ENCODE results near the gene AFMID.
"Not testable (repeated sequence)": the region's sequence is repeated elsewhere in the genome, so short reads cannot be mapped to it uniquely, and the experiment has no call there.

The AFMID gene, protein sequence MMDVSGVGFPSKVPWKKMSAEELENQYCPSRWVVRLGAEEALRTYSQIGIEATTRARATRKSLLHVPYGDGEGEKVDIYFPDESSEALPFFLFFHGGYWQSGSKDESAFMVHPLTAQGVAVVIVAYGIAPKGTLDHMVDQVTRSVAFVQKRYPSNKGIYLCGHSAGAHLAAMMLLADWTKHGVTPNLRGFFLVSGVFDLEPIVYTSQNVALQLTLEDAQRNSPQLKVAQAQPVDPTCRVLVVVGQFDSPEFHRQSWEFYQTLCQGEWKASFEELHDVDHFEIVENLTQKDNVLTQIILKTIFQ

DNA sequence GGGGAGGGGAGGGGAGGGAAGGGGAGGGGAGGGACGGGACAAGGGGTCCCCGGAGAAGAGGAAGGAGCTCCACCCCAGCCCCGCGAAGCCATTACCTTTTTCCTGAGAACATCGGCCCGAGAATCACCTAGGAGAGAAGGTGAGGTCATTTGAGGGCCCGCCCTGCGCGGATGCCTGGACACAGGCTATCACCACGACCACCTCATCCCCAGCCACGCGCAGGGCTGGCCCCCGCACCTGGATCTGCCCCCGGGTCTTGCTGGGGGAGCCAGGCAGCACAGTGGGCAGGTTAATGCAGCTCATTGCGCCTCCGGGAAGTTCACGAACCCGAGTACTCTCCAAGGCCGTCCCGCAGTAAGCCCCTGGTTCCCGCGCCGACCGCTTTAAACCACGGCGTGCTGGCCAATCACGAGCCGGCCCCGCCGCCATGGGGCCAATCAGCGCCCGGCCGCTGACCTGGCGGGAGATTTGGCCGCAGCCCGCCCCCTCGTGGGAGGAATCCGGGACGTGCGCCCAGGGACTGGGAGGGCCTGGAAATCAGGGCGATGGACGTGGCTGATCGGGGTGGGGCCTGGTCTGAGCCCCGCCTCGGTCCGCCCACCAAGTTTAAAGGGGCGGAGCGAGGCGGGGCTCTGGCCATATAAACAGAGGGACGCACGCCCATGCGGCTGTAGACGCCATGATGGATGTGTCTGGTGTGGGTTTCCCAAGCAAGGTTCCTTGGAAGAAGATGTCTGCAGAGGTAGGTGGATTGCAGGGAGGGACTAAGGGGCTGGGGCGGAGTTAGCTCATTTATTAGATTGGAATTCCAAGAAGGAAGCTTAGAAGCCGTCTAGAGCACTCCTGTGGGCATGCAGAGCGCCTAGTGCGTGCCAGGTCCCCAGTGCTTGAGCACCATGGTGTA, at the start of gene AFMID, which contains the start of gene TK1:
Gene AFMID, plus strand, starts transcription at position 671 of the 904 bp plus-strand sequence. Its CDS starts 9 bp downstream, at position 680.
Gene TK1, minus strand, starts transcription at position 361 of the 904 bp plus-strand sequence. Its CDS starts 58 bp downstream, at position 303.
- no peak for FAIRE-seq

DNA sequence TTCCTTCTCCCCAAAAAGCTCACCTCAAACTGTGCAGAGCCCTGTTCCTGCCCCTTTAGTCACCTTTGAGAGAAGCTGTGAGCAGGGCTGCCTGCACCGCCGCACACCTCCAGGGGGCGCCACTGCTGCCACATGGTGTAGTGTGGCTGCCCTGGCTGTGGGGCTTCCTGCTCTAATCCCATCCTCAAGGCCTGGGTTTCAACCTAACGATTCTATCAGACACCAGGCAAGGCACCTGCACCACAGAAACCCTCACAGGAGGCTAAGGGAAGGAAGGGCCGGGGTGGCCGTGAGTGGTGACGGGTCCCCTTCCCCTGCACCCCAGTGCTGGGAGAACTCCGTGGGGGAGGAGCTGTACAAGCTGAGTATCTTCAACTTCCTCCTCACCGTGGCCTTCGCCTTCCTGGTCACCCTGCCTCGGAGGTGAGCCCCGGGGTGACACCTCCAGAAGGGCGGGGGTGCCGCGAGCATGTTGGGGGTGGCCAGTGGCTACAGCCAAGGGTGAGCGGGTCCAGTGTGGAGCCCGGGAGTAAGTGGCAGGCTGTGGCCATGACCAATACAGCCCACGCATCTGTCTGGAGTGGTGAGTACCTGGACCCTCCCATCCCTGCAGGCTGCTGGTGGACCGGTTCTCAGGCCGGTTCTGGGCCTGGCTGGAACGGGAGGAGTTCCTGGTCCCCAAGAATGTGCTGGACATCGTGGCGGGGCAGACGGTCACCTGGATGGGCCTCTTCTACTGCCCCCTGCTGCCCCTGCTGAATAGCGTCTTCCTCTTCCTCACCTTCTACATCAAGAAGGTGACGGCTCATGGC, 49.6 kb upstream of the AFMID start:
- no peak for FAIRE-seq

DNA sequence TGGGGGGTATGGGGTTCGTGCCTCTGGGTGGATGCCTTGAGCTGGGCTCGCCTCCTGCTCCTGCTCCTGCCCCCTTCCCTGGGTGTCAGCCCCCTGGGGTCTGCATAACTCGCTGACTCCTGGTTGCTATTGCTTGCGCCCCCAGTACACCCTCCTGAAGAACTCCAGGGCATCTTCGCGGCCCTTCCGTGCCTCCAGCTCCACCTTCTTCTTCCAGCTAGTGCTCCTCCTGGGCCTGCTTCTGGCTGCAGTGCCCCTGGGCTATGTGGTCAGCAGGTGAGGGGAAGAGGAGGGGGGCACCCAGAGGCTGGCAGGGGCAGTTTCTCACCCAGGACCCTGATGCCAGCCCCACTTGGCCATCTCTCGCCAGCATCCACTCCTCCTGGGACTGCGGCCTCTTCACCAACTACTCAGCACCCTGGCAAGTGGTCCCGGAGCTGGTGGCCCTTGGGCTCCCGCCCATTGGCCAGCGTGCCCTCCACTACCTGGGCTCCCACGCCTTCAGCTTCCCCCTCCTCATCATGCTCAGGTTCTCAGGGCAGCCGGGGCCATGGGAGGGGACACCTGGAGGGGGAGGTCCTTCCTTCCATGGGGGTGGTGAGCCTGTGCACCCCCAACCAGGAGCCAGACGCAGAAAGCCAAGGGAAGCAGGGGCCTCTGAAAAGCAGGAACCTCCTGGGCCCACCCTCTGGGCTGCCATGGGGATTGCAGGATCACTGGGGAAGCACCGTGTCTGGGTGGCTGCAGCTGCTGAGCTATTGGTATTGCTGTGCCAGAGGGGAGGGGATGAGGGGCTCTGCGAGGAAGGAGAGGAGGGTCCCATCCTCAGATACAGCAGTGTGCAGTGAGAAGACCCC, 48.7 kb upstream of the AFMID start:
- FAIRE-seq = no peak

DNA sequence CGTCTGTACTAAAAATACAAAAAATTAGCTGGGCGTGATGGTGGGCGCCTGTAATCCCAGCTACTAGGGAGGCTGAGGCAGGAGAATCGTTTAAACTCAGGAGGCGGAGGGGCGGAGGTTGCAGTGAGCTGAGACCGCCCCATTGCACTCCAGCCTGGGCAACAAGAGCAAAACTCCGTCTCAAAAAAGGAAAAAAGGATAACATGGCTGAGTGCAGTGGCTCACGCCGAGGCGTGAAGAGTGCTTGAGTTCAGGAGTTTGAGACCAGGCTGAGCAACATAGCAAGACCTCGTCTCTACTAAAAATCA, 47.3 kb upstream of the AFMID start:
- not testable (repeated sequence) for FAIRE-seq

DNA sequence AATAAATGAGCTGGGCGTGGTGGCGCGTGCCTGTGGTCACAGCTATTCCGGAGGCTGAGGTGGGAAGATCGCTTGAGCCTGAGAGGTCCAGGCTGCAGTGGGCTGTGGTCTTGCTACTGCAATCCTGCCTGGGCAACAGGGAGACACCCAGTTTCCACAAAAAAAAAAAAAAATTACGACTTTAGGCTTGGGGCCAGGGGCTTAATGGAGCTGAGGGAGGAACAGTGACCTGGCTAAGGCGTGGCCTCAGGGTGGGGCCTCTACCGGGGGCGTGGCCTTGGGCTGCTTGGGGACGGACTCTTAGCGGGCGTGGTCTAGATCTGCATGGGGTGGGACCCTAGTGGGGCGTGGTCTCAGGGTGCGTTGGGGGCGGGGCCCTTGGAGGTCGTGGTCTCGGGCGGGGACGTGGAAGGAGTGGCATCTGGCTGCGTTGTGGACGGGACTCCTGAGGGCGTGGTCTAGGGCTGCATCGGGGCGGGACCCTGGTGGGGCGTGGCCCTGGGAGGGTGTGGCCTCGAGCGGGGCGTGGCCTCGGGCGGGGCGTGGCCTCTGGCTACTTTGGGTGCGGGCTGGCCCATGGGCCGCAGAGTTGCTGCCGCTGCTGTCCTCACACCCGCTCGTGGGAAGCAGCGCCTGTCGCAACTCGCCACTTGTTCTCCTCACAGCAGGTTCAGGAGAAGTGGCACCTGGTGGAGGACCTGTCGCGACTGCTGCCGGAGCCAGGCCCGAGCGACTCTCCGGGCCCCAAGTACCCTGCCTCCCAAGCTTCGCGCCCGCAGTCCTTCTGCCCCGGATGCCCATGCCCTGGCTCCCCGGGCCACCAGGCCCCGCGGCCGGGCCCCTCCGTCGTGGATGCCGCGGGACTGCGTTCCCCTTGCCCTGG, 46.8 kb upstream of the AFMID start:
- FAIRE-seq = no peak

DNA sequence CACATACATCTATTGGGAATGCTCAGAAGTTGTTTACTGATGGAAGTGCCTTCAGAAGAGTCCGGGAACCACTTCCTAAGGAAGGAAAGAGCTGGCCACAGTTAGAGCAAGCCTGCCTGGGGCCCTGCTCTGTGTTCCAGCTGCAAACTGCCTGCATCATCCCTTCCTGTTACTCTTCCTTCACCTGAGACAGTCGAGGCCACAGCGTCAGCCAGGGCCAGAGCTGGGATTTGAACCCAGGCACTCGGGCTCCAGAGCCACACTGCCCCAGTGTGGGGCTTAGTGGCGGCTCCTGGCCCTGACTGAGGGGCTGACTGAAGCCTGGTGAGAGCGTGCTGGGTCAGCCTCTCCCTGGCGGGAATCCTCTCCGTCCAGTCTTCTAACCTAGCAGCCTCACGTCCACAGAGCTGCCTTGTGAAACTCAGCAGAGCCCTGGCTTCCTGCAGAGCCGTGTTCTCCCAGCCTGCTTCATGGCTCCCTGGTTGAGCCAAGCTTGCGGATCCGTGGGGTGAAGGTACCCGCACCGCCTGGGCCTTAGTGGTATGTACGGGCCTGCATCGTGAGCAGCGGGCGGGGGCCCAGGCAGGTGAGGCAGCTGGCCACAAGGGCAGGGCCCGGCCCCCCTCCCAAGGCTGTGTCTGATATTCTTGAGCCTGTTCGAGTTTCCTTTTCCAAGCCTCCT, 45.6 kb upstream of the AFMID start:
- FAIRE-seq = no peak

DNA sequence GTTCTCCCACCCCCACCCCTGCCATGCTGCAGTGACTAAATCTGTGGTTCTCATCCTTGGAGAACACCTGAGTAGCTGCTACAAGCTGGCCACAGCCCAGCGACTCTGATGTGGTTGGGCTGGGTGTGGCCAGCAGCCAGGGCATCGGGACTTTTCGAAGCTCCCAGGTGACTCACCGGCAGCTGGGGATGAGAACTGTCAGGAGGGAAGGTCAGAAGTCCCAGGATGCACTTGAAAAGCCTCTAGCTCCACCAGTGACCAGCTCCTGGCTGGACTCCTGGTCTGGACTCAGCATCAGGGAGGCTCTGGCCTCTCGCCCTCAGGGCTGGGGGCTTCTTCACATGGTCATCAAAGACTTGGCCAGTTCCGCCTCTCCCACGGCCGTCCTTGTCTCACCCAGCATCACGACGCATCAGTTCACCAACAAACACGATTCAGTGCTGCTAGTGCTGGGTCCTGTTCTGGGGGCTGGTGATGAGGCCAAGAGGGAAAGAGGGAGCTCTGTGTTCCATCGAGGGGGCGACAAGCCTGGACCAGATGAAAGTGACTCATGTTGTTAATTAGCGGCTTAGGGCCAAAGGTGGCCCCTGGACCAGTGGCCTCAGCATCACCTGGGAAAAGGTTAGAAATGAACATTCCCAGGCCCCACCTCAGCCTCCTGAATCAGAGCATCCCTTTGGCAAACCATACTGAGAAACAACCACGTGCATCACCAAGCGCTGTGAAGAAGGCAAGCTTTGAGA, 44.9 kb upstream of the AFMID start:
- FAIRE-seq = no peak

DNA sequence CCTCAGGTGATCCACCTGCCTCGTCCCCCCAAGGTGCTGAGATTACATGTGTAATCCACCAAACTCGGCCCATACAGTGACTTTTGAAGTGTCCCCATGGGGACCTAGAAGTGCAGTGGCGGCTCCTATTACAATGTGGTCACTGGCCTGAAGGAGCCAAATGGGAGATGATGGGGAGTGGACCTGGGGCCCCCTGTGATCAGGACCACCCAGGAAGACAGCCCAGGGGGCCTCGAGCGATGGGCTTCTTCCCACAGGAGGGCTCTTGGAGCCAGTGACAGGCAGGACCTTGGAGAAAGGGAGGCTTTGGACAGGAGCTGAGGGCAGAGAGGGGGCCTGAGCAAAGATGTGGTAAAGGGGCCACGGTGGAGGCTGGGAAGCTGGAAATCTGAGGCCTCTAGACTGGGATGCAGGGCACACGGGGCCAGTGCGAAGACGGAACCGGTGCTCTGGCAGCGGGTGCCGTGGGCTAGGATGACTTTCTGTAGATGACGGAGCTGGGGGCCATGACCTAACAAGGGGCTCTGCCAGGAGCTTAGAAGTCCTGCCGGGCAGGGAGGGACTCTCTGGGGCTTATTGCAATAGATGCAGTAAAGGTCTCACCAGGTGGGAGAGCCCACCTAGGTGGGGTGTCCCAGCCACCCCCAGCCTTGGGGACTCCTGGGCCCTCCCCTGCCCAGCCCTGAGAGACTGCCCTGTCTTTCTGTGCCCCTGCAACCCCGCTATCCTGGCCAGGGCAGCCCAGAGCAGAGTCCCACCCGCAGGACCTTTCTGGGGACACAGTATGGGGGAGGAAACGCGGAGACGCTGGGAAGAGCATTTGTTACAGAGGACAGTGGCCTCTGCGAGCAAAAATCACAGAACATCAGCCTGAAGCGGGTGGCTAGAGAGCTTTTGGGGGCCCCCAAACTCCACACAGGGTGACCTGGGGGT, 43.7 kb upstream of the AFMID start:
- no peak for FAIRE-seq

DNA sequence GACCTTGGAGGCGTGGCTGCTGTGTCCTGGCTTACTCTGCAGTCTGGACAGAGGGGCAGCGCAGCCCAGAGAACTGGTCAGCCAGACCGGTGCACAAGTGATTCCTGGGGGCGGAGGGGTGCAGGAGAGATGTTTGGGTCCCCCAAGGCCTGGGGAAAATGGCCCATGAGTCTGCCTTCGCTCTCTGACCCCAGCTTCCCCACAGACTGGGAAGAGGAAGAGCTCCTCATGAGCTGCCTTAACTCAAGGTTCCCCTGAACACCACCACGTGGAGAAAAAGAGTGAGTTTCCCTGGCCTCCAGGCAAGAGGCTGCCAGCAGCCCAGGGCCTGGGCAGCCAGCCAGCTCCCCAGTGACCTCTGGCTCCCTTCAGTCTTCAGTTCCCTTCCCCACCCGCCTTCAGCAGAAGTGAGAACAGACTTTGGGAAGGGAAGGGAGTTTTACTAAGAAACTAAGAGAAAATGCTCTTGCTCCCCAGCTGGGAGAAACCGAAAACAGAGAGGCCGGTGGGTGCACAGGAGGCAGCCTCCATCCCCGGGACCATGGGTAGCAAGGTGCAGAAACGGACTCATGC, 42.9 kb upstream of the AFMID start:
- no peak for FAIRE-seq

DNA sequence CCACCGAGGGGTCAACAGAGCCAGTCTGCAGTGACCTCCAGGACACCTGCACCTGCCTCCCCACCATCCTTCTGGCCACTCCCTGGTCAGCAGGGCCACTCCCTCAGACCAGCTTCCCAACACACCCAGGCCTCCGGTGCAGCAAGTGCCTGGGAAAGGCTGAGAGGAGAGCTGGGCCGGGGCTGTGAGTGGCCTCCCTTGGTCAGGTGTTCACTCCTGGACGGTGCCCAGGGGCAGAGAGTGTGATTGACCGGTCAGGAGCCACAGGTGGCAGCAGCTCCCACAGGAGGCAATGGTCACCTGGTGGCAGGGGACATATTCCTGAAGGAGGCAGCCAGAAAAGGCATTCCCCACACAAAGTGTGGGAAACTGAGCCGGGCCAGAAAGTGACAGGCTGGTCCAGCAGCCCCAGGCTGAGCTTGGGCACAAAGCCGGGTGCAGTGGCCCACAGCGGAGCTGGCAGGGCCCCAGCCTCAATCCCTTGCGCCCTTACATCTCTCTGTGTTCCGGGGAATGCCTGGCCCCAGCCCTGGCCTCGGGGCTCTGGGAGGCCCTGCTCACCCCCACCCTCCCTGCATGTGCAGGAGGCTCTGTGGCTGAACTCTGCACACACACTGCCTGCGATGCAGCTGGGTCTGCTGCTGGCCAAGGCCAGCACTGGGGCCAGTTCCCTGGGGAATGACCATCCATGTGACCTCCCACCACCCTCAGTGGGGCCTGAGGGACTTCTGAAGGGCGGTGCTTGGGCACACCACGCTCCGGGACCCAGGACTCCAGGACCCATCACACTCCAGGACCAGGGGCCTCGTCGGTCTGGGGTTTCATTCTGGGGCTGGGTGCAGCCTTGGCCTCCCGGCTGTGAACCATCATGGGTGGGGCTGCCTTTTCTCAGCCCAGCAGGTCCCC, 42.2 kb upstream of the AFMID start:
- no peak for FAIRE-seq

DNA sequence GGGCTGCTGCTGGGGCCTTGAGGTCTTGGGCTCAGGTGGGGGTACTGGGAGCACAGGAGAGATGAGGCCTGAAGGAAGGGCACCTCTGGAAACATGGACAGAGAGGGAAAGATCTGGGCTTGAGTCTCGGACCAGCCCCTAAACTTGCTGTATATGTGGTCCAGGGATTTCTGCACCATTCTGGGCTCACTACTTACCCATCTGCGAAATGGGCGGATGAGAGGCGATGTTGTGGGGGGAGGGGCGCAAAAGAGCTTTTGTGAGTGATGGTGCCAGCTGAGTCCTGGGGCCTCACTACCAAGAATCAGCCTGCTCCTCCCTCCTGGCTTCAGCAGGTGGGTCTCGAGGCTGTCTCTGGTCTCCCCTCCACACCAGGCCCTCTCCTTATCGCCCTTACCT, 40.7 kb upstream of the AFMID start:
- FAIRE-seq = no peak

DNA sequence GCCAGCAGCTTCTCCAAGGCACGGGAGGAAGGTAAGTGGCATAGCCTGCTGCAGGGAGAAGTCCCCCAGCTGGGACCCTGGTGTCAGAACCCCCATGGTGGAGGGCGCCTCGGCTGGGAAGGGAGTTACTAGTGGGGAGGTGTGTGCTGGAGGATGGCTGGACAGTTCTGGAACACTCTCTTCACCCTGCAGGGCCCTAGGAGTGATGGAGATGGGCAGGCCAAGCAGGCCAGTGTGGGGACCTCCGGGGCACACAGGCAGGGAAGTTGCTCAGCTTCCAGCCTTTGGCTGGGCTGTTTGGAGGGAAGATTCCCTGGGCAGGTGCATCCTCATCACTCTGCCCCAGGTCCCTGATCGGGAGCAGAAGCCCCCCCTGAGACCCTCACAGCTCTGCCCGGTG, 40.3 kb upstream of the AFMID start:
- FAIRE-seq = no peak

DNA sequence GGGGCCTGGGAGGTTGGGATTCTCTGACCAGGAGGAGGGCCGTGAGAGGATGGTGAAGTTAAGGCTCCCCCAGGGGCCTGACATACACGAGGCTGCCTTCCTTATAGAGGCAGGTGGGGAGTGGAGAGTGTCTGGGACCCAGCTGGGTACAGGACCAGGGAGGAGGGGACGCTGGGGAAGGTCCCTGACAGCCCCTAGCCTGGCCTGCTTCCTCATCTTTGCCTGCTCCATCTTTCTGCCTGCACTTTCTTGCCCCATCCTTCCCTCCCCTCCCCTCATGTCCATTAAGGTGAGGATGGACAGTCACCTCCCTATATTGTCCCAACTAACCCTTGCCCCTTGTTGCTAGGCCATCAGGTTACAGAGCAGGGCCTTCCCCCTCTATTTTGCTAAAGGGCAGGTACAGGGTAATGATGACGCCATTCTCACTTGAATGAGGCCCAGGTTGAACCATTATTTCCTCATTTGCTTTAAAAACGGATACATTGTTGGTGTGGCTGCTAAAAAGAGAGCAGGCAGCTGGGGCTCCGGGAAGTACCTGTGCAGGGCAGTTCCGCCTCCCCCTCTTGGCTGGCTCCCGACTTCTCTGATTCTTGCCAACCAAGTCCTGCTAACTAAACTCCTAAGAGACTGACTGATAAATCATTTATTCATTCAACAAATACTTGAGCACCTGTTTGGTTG, 39.7 kb upstream of the AFMID start:
- no peak for FAIRE-seq

DNA sequence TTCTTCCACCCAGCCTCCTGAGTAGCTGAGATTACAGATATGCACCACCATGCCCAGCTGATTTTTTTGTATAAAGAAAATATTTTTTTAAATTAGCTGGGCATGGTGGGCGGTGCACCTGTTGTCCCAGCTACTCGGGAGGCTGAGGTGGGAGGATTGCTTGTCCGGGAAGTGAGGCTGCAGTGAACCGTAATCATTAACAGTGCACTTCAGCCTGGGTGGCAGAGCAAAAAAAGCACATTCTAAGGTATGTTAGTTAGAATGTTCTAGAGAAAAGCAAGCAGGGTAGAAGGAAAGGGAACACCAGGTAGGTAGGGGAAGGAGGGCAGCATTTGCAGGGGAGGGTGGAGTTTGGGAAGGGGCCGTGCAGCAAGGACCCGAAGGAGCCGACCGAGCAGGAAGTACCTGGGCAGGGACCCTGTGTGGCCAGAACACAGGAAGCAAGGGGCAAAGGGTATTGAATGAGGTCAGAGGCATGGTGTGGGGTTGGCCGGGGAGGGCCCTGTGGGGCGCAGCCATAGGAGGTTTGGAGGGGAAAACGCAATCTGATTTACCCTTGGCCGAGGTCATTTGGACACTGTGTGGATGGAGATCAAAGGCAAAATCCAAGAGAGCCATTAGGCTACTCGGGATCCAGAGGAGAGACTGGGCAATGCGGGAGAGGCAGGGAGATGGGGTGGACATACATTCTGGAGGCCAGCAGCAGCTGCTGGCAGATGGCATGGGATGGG, 38.7 kb upstream of the AFMID start:
- no peak for FAIRE-seq

DNA sequence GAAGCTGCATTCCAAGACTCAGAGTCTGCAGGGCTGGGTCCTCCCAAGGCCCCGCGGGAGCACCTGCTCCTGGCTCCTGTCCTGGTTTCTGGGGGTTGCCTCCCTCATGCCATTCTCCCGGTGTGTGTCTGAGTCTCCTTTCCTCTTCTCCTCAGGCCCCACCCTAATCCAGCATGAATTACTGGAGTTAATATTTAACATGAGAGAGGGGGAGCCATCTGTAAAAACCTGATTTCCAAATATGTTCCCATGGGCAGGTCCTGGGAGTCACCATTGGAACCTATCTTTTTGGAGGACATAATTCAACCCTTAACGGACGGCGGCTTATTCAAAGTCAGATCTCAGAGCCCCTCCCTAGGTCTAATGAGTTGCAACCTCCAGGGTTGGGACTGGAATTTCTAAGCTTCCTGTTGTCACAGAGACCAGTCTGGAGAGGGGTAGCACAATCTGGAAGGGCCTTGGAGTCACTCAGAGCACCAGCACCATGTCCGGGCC, 35.6 kb upstream of the AFMID start:
- FAIRE-seq = no peak

Data from islet of Langerhans (tissue), 1 donor.